H1 (cell line): ENCODE results near the gene RCBTB1. TPM values are rescaled to one million over a fixed set of nuclear protein-coding genes. Genes with fewer than 3 reads are reported as not detected.

Experiments used
- CHD1 ChIP-seq: IDR thresholded peaks from 2 replicates; pipeline ENCODE4 v1.6.1; 2012; ENCODE audit warnings: low read depth, low read length, improper control_type of control experiment
- CHD2 ChIP-seq: IDR thresholded peaks from 2 replicates; pipeline ENCODE4 v1.6.1; 2012; ENCODE audit warnings: low read length, improper control_type of control experiment
- KDM4A ChIP-seq: IDR thresholded peaks from one replicate; pipeline ENCODE4 v1.7.1; 2012; ENCODE audit warnings: low read depth, mild to moderate bottlenecking, moderate library complexity, low read length, inconsistent platforms; ENCODE audit not compliant: severe bottlenecking
- NRF1 ChIP-seq: IDR thresholded peaks from 2 replicates; pipeline ENCODE4 v1.6.1; 2011; ENCODE audit warnings: mild to moderate bottlenecking, low read depth, low read length, improper control_type of control experiment
- TBP ChIP-seq: IDR thresholded peaks from 2 replicates; pipeline ENCODE4 v1.6.1; 2011; ENCODE audit warnings: low read depth, low read length, improper control_type of control experiment
- polyA plus RNA-seq, 7 experiments: library from polyadenylated mRNA; depleted of rRNA in 3 of 7; stranded (reverse) in 5 of 7; unstranded in 2 of 7; fragments of >200 nt in 5 of 7; fragments of 200-250 nt in 2 of 7; gene quantifications; 1 replicate in 5 of 7; 2 replicates in 1 of 7; 4 replicates in 1 of 7; pipeline versions ENCODE4 v1.2.1 to v1.2.3, GENCODE V29; 2011 to 2013; ENCODE audit warnings: missing spikeins in 2 of 7, mixed read lengths in 2 of 7
- total RNA-seq: library from RNA; stranded (reverse); fragmentation: NEBNext Ultra II Directional; extraction: Animal tissue kit (Norgen Biotek cat#: 25700); gene quantifications from 2 replicates; pipeline ENCODE4 v1.2.1, GENCODE V29; 2021

The RCBTB1 gene
- total and polyA plus RNA-seq, 2 of the 8 experiments (the other 6 are each of a cell fraction or from before 2014, with no cell fraction given): 13.7 to 29.8 TPM

DNA sequence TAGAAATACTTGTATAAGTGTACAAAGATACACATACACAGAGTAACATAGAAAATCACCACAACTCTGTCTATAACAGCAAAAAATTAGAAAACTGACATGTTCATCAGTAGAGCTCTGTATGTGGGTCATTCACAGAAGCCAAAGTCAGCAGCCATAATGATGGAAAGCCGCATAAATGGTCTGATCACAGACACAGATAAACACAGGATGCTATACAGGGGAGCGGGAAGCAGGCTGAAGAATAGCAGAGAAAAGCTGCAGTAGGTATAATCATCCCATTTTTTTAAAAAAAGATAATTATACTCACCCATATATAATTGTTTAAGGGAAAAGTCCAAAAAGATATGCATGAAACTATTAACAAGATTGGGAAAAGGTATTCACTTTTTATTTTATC, 31.5 kb downstream of the RCBTB1 start (continued):
- TF ChIP-seq CHD2: no peak
- no peak for TF ChIP-seq CHD1
- TF ChIP-seq TBP: no peak
- TF ChIP-seq KDM4A: no peak
- TF ChIP-seq NRF1: no peak
